ENCODE measurements around the gene SRGAP3.
"Not testable (repeated sequence)": the region's sequence is repeated elsewhere in the genome, so short reads cannot be mapped to it uniquely, and the experiment has no call there.

SRGAP3 gene
- total RNA-seq = 0.75 to 8.2 (median 3.4) reads per million in 18 experiments

- peak; percentile 95 to 97 for DNase-seq
Observed at GRCh38 chr3:9249273-9250192, at the start of gene SRGAP3. TSS of gene SRGAP3 (minus strand) at chr3:9249646. CDS start at chr3:9248951, 695 bp downstream.

- DNase-seq = no peak
Observed at GRCh38 chr3:9298236-9298635, 48.8 kb upstream of the SRGAP3 start.

GRCh38 chr3:9296241-9296640, 46.8 kb upstream of the SRGAP3 start:
- DNase-seq = no peak

- DNase-seq = no peak
Observed at GRCh38 chr3:9295007-9295406, 45.6 kb upstream of the SRGAP3 start.

- not testable (repeated sequence) for DNase-seq
Observed at GRCh38 chr3:9293953-9294352, 44.5 kb upstream of the SRGAP3 start.

GRCh38 chr3:9293076-9293475, 43.6 kb upstream of the SRGAP3 start:
- DNase-seq = no peak

GRCh38 chr3:9292516-9292915, 43.1 kb upstream of the SRGAP3 start:
- no peak for DNase-seq

GRCh38 chr3:9291821-9292410, 42.5 kb upstream of the SRGAP3 start:
- no peak for DNase-seq

- DNase-seq = no peak
Observed at GRCh38 chr3:9290566-9290965, 41.1 kb upstream of the SRGAP3 start.

- DNase-seq = not testable (repeated sequence)
Observed at GRCh38 chr3:9281533-9281932, 32.1 kb upstream of the SRGAP3 start.

- no peak for DNase-seq
Observed at GRCh38 chr3:9280451-9281219, 31.2 kb upstream of the SRGAP3 start.

GRCh38 chr3:9279966-9280365, 30.5 kb upstream of the SRGAP3 start:
- no peak for DNase-seq

GRCh38 chr3:9278498-9278897, 29.1 kb upstream of the SRGAP3 start:
- DNase-seq = peak; percentile 25 to 53

GRCh38 chr3:9278085-9278484, 28.6 kb upstream of the SRGAP3 start:
- DNase-seq = no peak

- DNase-seq = no peak
Observed at GRCh38 chr3:9276761-9277370, 27.4 kb upstream of the SRGAP3 start.

GRCh38 chr3:9271903-9272302, 22.5 kb upstream of the SRGAP3 start:
- DNase-seq = no peak

- no peak for DNase-seq
Observed at GRCh38 chr3:9270704-9271103, 21.3 kb upstream of the SRGAP3 start.

GRCh38 chr3:9266716-9267115, 17.3 kb upstream of the SRGAP3 start:
- DNase-seq = no peak

- no peak for DNase-seq
Observed at GRCh38 chr3:9260305-9260704, 10.9 kb upstream of the SRGAP3 start.

GRCh38 chr3:9257092-9257491, 7.6 kb upstream of the SRGAP3 start:
- no peak for DNase-seq

GRCh38 chr3:9255976-9256375, 6.5 kb upstream of the SRGAP3 start:
- DNase-seq = no peak

GRCh38 chr3:9254764-9255163, 5.3 kb upstream of the SRGAP3 start:
- DNase-seq = no peak

- DNase-seq = no peak
Observed at GRCh38 chr3:9253327-9253726, 3.9 kb upstream of the SRGAP3 start.

Data from inflammatory macrophage (primary cell).